ENCODE measurements around the gene ELAC2. TPM values are rescaled to one million over a fixed set of nuclear protein-coding genes. Genes with fewer than 3 reads are reported as not detected.
A peak's percentile ranks its signal among the peaks of the same experiment; 100 is the strongest.

ELAC2 gene
- total RNA-seq, 1 donor: 36.5 TPM

- H3K27me3 ChIP-seq (ENCODE audit: insufficient read depth, low read length): no peaks in the 10 kb centered on the region
- H3K4me3 ChIP-seq (ENCODE audit: low read length): no peak overlapping the region
- H3K4me1 ChIP-seq (ENCODE audit: insufficient read depth, low read length): peaks cover 5% of the 10 kb centered on the region
- no peaks in the 10 kb centered on the region for H3K9me3 ChIP-seq (ENCODE audit: low read depth, low read length)
Observed at GRCh38 chr17:13030056-13030455, 12.2 kb upstream of the ELAC2 start.

GRCh38 chr17:13029340-13029739, 11.5 kb upstream of the ELAC2 start:
- Histone ChIP-seq H3K4me1 (ENCODE audit: insufficient read depth, low read length) (peaks cover 10% of the 10 kb centered on the region), H3K9me3 (ENCODE audit: low read depth, low read length) (no peaks in the 10 kb centered on the region), H3K27me3 (ENCODE audit: insufficient read depth, low read length) (no peaks in the 10 kb centered on the region), H3K4me3 (ENCODE audit: low read length) (no peak overlapping the region)

GRCh38 chr17:13027246-13027645, 9.4 kb upstream of the ELAC2 start:
- H3K4me3 ChIP-seq (ENCODE audit: low read length): no peak overlapping the region
- H3K9me3 ChIP-seq (ENCODE audit: low read depth, low read length): no peaks in the 10 kb centered on the region
- peaks cover 10% of the 10 kb centered on the region for H3K4me1 ChIP-seq (ENCODE audit: insufficient read depth, low read length)
- no peaks in the 10 kb centered on the region for H3K27me3 ChIP-seq (ENCODE audit: insufficient read depth, low read length)

- no peak overlapping the region for H3K4me3 ChIP-seq (ENCODE audit: low read length)
- H3K27me3 ChIP-seq (ENCODE audit: insufficient read depth, low read length): no peaks in the 10 kb centered on the region
- H3K9me3 ChIP-seq (ENCODE audit: low read depth, low read length): no peaks in the 10 kb centered on the region
- peaks cover 7% of the 10 kb centered on the region for H3K4me1 ChIP-seq (ENCODE audit: insufficient read depth, low read length)
Observed at GRCh38 chr17:13025687-13026086, 7.9 kb upstream of the ELAC2 start.

- Histone ChIP-seq H3K4me1 (ENCODE audit: insufficient read depth, low read length) (peaks cover 7% of the 10 kb centered on the region), H3K27me3 (ENCODE audit: insufficient read depth, low read length) (no peaks in the 10 kb centered on the region), H3K4me3 (ENCODE audit: low read length) (no peak overlapping the region), H3K9me3 (ENCODE audit: low read depth, low read length) (no peaks in the 10 kb centered on the region)
Observed at GRCh38 chr17:13025258-13025627, 7.4 kb upstream of the ELAC2 start.

GRCh38 chr17:13024526-13025257, 6.9 kb upstream of the ELAC2 start:
- H3K4me1 ChIP-seq (ENCODE audit: insufficient read depth, low read length): peaks cover 7% of the 10 kb centered on the region
- no peak overlapping the region for H3K4me3 ChIP-seq (ENCODE audit: low read length)
- no peaks in the 10 kb centered on the region for H3K9me3 ChIP-seq (ENCODE audit: low read depth, low read length)
- H3K27me3 ChIP-seq (ENCODE audit: insufficient read depth, low read length): no peaks in the 10 kb centered on the region

GRCh38 chr17:13024016-13024415, 6.2 kb upstream of the ELAC2 start:
- Histone ChIP-seq H3K9me3 (ENCODE audit: low read depth, low read length) (no peaks in the 10 kb centered on the region), H3K4me3 (ENCODE audit: low read length) (no peak overlapping the region), H3K4me1 (ENCODE audit: insufficient read depth, low read length) (peaks cover 7% of the 10 kb centered on the region), H3K27me3 (ENCODE audit: insufficient read depth, low read length) (no peaks in the 10 kb centered on the region)

GRCh38 chr17:13016881-13017654, 759 bp downstream of the ELAC2 start:
- Histone ChIP-seq H3K4me1 (ENCODE audit: insufficient read depth, low read length) (peaks cover 14% of the 10 kb centered on the region), H3K9me3 (ENCODE audit: low read depth, low read length) (no peaks in the 10 kb centered on the region), H3K4me3 (ENCODE audit: low read length) (peak overlapping the region; percentile 68), H3K27me3 (ENCODE audit: insufficient read depth, low read length) (no peaks in the 10 kb centered on the region)

GRCh38 chr17:13014801-13015200, 3.0 kb downstream of the ELAC2 start:
- Histone ChIP-seq H3K4me3 (ENCODE audit: low read length) (no peak overlapping the region), H3K9me3 (ENCODE audit: low read depth, low read length) (no peaks in the 10 kb centered on the region), H3K27me3 (ENCODE audit: insufficient read depth, low read length) (no peaks in the 10 kb centered on the region), H3K4me1 (ENCODE audit: insufficient read depth, low read length) (peaks cover 14% of the 10 kb centered on the region)

GRCh38 chr17:13010959-13011358, 6.9 kb downstream of the ELAC2 start:
- Histone ChIP-seq H3K9me3 (ENCODE audit: low read depth, low read length) (no peaks in the 10 kb centered on the region), H3K4me1 (ENCODE audit: insufficient read depth, low read length) (peaks cover 2% of the 10 kb centered on the region), H3K4me3 (ENCODE audit: low read length) (no peak overlapping the region), H3K27me3 (ENCODE audit: insufficient read depth, low read length) (no peaks in the 10 kb centered on the region)

- Histone ChIP-seq H3K9me3 (ENCODE audit: low read depth, low read length) (no peaks in the 10 kb centered on the region), H3K4me3 (ENCODE audit: low read length) (no peak overlapping the region), H3K4me1 (ENCODE audit: insufficient read depth, low read length) (no peaks in the 10 kb centered on the region), H3K27me3 (ENCODE audit: insufficient read depth, low read length) (no peaks in the 10 kb centered on the region)
Observed at GRCh38 chr17:13008461-13008860, 9.4 kb downstream of the ELAC2 start.

GRCh38 chr17:13005530-13005929, 12.3 kb downstream of the ELAC2 start:
- Histone ChIP-seq H3K4me1 (ENCODE audit: insufficient read depth, low read length) (no peaks in the 10 kb centered on the region), H3K27me3 (ENCODE audit: insufficient read depth, low read length) (no peaks in the 10 kb centered on the region), H3K9me3 (ENCODE audit: low read depth, low read length) (no peaks in the 10 kb centered on the region), H3K4me3 (ENCODE audit: low read length) (no peak overlapping the region)

- H3K27me3 ChIP-seq (ENCODE audit: insufficient read depth, low read length): no peaks in the 10 kb centered on the region
Observed at GRCh38 chr17:13004336-13004735, 13.5 kb downstream of the ELAC2 start.

GRCh38 chr17:13003927-13004326, 13.9 kb downstream of the ELAC2 start:
- H3K27me3 ChIP-seq (ENCODE audit: insufficient read depth, low read length): no peaks in the 10 kb centered on the region
- no peak overlapping the region for H3K4me3 ChIP-seq (ENCODE audit: low read length)
- no peaks in the 10 kb centered on the region for H3K9me3 ChIP-seq (ENCODE audit: low read depth, low read length)
- no peaks in the 10 kb centered on the region for H3K4me1 ChIP-seq (ENCODE audit: insufficient read depth, low read length)

More at GRCh38 chr17:13004336-13004735, 13.5 kb downstream of the ELAC2 start:
- no peaks in the 10 kb centered on the region for H3K4me1 ChIP-seq (ENCODE audit: insufficient read depth, low read length)
- H3K4me3 ChIP-seq (ENCODE audit: low read length): no peak overlapping the region
- no peaks in the 10 kb centered on the region for H3K9me3 ChIP-seq (ENCODE audit: low read depth, low read length)

- H3K4me1 ChIP-seq (ENCODE audit: insufficient read depth, low read length): no peaks in the 10 kb centered on the region
- H3K4me3 ChIP-seq (ENCODE audit: low read length): no peak overlapping the region
- no peaks in the 10 kb centered on the region for H3K27me3 ChIP-seq (ENCODE audit: insufficient read depth, low read length)
- H3K9me3 ChIP-seq (ENCODE audit: low read depth, low read length): no peaks in the 10 kb centered on the region
Observed at GRCh38 chr17:13003454-13003851, 14.4 kb downstream of the ELAC2 start.
